ENCODE results near the gene NCL.

The NCL gene

GRCh38 chr2:231490801-231491200 lies 26.5 kb upstream of the NCL start:
- H3K27ac ChIP-seq = no peak overlapping the region
- no peak for TF ChIP-seq CTCF (conservative IDR thresholded peaks at IDR 0.05)

GRCh38 chr2:231489990-231490389 lies 25.7 kb upstream of the NCL start:
- 0 out of 2 replicates have a peak, but pooled peaks have one; percentile 9 for TF ChIP-seq CTCF (conservative IDR thresholded peaks at IDR 0.05)
- H3K27ac ChIP-seq = no peak overlapping the region

- no peak overlapping the region for H3K27ac ChIP-seq
- TF ChIP-seq CTCF (conservative IDR thresholded peaks at IDR 0.05) = no peak
These were observed 24.0 kb upstream of the NCL start for GRCh38 chr2:231488331-231488730.

- no peak for TF ChIP-seq CTCF (conservative IDR thresholded peaks at IDR 0.05)
- no peak overlapping the region for H3K27ac ChIP-seq
These were observed 22.7 kb upstream of the NCL start for GRCh38 chr2:231486851-231487596.

- no peak for TF ChIP-seq CTCF (conservative IDR thresholded peaks at IDR 0.05)
- H3K27ac ChIP-seq = peak overlapping the region; percentile 47; the same call in 1 of the 2 replicates
These were observed 19.4 kb upstream of the NCL start for GRCh38 chr2:231483398-231484329.

- peak; percentile 96 for TF ChIP-seq CTCF (conservative IDR thresholded peaks at IDR 0.05)
- peak overlapping the region; percentile 47; the same call in 1 of the 2 replicates for H3K27ac ChIP-seq
These were observed 18.6 kb upstream of the NCL start for GRCh38 chr2:231482806-231483391.

- no peak overlapping the region for H3K27ac ChIP-seq
- no peak for TF ChIP-seq CTCF (conservative IDR thresholded peaks at IDR 0.05)
These were observed 16.5 kb upstream of the NCL start for GRCh38 chr2:231480781-231481180.

Data from VCaP (cell line).